HG03175 (cell line): ENCODE results near the gene ZDHHC19.
A peak's percentile ranks its signal among the peaks of the same experiment; 100 is the strongest.
"Not testable (repeated sequence)": the region's sequence is repeated elsewhere in the genome, so short reads cannot be mapped to it uniquely, and the experiment has no call there.

ENCODE experiments used
- ATAC-seq: cut with Tn5 transposase; IDR thresholded peaks from one replicate; pipeline ENCODE4 v1.9.1; 2021; ENCODE audit warnings: mild to moderate bottlenecking, moderate library complexity; ENCODE audit not compliant: unreplicated experiment

The ZDHHC19 gene

DNA sequence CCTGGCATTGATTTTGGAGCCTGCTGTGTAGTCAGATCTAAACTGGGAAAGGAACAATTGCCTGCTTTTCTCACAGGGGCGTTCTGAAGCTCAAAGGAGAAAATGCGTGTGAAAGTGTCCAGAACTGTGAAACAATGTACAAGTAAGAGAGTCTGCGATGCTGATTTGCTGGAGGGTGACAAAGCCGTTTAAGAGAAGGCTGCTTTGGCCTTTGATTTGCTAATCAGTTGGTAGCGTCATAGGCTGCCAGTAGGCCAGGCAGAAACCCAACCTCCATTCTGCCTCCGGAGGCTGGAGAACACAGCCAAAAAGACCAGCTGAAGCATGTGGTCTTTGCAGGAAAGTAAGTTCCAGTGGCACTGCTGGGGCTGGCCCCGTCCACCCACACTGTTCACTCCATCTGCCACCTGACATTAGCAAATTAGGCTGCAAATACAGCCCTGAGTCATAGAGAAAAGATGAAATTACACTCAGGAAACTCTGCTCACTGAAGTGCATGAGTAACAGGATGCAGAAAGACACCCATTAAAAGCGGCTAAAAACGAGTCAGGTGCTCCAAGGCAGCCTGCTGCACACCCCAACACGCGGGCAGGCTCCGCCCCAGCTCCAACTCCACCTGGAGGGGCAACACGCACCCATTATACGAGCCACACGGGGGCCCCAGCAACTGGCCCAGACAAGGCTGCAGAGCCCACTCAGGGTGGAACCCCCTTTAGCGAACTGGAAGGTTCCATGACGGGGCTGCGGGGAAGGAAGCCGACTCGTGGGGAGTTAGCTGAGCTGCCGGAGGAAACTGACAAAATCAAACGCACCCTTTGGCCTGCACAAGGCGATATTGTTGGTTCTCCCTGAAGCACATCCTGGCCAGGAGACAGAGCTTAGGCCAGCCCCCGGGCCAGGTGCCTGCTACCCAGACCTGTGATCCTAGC, 31.6 kb downstream of the ZDHHC19 start:
- ATAC-seq: peak; percentile 70

DNA sequence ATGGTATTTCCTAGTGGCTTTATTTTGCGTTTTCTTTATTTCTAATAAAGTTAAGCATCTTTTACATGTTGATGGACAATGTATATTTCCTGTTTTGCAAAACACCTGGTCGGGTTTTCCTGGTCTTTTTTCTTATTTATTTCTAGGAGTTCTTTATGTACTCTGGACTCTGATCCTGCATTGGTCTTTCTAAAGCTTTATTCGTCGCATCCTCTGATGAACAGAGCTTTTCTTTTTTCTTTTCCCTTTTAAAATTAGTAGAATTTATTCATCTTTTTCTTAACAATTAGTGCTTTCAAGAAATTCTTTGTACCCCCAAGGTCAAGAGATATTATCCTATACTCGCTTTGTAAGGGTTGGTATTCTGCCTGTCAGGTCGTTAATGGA, 32.2 kb downstream of the ZDHHC19 start:
- no peak for ATAC-seq

- ATAC-seq: no peak
Measured at GRCh38 chr3:196177967-196178366, 33.2 kb downstream of the ZDHHC19 start.

- no peak for ATAC-seq
Measured at GRCh38 chr3:196177567-196177966, 33.6 kb downstream of the ZDHHC19 start.

DNA sequence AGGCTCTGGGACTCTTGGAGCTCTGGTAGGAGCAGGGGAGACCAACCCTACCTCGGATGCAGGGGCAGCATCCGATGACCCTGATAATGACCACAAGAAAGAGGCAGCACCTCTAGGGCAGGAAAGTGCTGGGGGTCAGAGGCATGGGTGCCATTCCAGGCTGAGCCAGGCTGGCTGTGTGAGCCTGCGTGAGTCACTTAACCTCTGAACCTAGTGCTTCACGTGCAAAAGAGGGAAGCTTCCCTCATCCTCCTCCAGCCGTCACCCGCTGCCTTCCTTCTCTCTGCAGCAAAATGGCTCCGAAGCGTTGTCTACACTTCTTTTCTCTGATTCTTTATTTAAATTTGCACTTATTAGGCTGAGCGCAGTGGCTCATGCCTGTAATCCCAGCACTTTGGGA, 35.5 kb downstream of the ZDHHC19 start:
- ATAC-seq: no peak

DNA sequence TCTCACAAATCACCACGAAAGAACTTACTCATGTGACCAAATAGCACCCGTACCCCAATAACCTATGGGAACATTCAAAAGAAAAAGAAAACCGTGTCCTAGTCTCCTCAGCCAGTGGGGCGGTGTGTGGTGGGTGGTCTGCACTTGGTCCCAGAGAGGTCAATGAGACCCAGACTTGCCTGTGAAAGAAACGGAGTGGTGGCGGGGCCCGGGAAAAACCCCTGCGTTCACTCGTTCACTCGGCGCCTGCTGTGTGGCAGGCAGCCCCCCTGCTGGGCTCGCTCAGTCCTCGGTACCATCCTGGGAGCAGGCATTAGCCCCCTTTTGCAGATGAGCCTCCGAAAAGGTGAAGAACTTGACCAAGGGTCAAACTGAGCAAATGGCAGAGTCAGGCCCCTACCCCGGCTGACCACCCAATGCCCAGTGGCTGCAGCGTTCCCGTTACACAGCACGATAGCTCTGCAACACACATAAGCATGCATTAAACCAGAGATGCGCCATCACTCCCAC, 36.0 kb downstream of the ZDHHC19 start:
- no peak for ATAC-seq

GRCh38 chr3:196174652-196175051, 36.5 kb downstream of the ZDHHC19 start:
- no peak for ATAC-seq

- not testable (repeated sequence) for ATAC-seq
Measured at GRCh38 chr3:196170296-196170695, 40.9 kb downstream of the ZDHHC19 start.

- no peak for ATAC-seq
Measured at GRCh38 chr3:196169836-196170240, 41.4 kb downstream of the ZDHHC19 start.

DNA sequence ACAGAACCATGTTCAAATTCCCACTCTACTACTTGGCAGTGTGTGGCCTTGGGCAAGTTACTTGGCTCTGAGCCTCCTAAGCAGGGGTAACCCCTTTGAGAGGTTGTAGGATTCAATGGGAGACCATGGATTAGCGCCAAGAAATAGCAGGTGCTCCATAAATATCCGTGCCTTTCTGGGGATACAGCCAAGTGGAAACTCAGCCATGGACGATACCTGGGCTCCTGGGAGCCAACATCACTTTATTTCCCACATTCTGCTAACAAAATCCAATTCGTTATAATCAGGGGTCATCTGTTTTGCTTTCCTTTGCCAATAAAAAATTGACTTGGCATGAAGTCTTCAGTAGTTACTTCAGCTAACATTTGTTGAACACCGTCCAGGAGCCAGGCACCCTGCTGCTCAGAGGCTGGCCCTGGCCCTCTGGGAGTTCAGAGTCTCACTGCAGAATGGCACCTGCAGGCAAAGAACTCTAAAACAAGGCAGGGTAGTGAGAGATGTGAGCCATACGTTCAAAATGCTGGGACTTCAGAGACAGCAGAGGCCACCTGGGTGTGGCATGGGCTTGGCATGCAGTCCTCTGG, 42.3 kb downstream of the ZDHHC19 start:
- ATAC-seq: no peak

DNA sequence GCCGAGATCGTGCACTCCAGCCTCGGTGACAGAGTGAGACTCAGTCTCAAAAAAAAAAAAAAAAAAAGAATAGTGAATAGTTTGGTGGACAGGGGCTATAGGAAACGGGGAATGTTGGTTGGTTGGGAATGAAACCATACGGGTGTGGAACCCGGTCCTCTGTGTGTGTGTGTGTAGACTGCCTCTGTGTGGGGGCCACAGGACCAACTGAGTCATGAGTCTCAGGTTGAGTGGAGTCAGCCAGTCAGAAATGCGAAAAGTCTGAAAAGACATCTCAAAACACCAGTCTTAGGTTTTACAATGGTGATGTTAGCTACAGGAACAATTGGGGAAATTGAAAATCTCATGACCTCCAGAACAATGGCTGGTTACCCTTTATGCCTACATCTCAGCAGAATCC, 44.5 kb downstream of the ZDHHC19 start:
- ATAC-seq: no peak

- ATAC-seq: no peak
Measured at GRCh38 chr3:196165850-196166249, 45.4 kb downstream of the ZDHHC19 start.

DNA sequence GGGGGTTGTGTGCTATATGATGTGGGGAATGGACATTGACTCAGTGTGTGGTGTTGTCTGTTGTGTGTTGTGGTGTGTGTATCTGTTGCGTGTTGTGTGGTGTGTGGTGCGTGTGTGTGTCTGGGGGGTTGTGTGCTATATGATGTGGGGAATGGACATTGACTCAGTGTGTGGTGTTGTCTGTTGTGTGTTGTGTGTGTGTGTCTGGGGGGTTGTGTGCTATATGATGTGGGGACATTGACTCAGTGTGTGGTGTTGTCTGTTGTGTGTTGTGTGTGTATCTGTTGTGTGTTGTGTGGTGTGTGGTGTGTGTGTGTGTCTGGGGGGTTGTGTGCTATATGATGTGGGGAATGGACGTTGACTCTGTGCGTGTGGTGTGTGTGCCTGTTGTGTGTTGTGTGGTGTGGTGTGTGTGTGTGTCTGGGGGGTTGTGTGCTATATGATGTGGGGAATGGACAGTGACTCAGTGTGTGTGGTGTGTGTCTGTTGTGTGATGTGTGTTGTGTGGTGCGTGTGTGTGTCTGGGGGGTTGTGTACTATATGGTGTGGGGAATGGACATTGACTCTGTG, 46.1 kb downstream of the ZDHHC19 start:
- not testable (repeated sequence) for ATAC-seq

DNA sequence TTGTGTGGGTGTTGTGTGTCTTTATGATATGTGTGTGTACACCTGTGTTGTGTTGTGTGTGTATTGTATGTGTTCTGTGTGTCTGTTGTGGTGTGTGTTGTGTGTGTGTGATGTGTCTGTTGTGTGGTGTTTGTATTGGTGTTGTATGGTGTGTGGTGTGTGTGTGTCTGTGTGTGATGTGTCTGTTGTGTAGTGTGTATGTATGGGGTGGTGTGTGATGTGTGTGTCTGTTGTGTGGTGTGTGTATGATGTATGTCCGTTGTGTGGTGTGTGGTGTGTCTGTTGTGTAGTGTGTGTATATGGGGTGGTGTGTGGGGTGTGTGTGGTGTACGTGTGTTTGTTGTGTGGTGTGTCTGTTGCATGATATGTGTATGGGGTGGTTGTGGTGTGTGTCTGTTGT, 46.6 kb downstream of the ZDHHC19 start:
- ATAC-seq: no peak

GRCh38 chr3:196163666-196164493, 47.3 kb downstream of the ZDHHC19 start:
- no peak for ATAC-seq

DNA sequence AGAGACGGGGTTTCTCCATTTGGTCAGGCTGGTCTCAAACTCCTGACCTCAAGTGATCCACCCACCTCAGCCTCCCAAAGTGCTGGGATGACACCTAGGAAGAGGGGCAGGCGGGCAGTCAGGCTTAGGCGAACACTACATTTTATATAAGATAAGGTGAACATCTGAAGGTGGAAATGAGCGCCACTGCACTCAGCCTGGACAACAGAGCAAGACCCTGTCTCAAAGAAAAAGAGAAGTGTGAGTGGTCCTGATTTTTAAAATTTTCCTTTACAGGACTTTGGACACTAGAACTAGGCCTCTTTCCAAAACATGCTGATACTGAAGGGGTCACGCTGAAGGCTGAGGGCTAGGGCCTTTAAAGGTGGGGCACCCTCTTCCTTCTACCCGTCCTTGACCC, 48.0 kb downstream of the ZDHHC19 start:
- no peak for ATAC-seq

GRCh38 chr3:196162679-196163078, 48.5 kb downstream of the ZDHHC19 start:
- ATAC-seq: no peak

DNA sequence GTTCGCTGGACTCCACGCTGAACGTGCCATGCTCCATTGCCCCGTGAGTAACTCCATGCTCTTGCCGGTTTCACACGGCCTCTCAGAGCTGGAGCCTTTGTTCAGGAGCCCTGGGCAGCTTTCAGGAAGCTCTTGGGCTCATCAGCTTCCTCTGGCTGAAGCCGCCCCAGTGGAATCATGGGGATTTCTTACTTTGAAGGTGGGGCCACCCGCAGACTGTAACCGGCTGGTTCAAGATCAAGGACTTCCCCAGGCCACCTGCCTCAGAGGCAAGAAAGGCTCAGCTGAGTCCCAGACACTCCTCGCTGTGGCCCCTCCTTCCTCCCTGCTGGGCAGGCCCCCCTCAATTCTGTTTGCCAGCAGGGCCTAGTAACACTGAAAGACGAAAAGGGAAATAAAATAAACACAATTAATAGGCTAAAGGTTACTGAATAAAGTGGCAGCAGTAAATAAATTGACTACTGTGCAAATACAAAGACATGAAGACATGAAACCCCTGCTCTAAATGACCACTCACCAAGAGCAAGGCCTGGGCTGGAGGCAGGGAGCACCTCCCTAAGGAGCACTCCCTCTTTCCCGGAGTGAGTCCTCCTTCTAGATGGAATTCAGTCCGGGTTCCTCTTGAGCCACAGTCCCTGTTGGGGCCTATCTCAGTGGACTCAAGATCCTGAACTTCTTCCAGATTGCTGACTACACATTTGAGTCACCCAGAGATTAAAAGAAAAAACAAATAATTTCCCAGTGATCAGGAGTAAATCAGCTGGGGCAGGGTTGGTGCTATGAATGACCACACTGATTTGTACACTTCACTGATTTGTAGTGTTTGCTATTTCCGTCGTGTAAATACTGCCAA, 51.0 kb downstream of the ZDHHC19 start:
- ATAC-seq: peak; percentile 74

GRCh38 chr3:196159526-196159925, 51.7 kb downstream of the ZDHHC19 start:
- no peak for ATAC-seq

DNA sequence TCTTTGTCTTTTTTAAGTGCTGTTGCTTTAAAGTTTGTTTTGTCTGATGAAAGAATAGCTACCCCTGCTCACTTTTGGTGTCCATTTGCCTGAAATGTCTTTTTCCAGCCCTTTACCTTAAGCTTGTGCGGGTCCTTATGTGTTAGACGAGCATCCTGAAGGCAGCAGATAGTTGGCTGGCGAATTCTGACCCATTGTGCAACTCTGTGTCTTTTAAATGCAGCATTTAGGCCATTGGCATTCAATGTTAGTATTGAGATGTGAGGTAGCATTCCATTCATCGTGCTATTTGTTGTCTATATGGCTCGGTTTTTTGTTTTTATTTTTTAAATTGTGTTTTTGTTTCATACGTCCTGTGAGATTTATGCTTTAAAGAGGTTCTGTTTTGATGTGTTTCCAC, 55.0 kb downstream of the ZDHHC19 start:
- no peak for ATAC-seq
